Dermis blood vessel endothelial cell (primary cell): ENCODE data around the gene FGF8. TPM values are rescaled to one million over a fixed set of nuclear protein-coding genes. Genes with fewer than 3 reads are reported as not detected.

ENCODE experiments used
- DNase-seq: peaks from one replicate; pipeline ENCODE4 v3.0.0; 2010
- total RNA-seq: library from RNA; depleted of rRNA; stranded (reverse); fragments of >200 nt; gene quantifications from 2 replicates; pipeline ENCODE4 v1.2.3, GENCODE V29; 2014

The FGF8 gene
- total RNA-seq, 1 donor from 2014 or later = not detected

DNA sequence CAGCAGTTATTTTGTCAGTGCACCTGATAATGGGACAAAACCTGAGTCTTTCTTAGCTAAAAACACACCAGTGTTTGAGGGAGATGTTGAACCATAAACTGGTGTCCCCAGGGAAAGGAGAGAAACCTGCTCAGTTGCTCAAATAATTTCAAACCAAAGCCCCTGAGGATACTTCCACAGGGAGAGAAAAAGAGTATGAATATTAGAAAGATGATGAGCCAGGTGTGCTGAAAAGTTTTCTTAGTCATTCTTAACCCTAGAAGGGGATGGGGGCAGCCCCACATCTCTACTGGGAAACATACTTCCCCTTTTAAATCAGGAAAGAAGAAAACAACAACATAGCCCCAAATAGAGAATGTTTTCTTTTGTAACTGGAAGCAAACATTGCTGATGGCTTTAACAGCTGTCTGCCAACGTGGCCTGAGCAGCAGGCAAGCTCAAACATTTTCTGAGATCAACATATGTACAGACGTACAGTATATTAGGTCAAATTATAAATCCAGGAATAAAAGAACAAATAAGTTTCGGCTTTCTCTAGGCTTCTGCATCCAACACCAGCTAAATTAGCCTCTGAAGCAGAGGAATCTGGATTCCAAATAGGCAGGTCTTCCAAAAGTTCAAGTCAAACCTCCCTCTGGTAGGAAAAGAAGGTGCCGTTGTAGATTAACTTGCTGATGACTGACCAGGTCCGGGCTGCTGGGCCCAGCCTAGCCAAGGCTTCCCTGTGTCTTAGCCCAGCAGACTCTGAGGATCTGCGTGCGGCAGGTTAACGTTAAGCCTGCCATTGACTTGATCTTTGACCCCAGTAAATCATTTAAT, 50.4 kb downstream of the FGF8 start:
- no peak for DNase-seq

DNA sequence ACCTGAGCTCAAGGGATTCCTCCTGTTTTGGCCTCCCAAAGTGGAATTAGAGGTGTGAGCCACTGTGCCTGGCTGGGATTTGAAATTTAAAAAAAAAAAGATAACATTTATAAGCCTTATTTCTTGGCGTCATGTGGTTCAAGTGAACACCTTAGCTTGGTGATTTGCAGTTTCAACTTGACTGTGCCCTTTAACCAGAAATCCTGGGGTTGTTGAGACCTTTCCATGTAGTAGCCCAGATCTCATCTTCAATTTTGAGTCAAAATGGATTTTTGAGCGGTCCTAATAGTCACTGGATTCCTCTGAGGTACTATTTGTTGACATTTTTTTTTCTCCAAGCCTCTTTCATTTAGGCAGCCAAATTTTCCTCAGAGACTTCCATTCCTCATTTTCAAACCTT, 51.5 kb downstream of the FGF8 start:
- no peak for DNase-seq

GRCh38 chr10:101723176-101723575, 52.7 kb downstream of the FGF8 start:
- no peak for DNase-seq

DNA sequence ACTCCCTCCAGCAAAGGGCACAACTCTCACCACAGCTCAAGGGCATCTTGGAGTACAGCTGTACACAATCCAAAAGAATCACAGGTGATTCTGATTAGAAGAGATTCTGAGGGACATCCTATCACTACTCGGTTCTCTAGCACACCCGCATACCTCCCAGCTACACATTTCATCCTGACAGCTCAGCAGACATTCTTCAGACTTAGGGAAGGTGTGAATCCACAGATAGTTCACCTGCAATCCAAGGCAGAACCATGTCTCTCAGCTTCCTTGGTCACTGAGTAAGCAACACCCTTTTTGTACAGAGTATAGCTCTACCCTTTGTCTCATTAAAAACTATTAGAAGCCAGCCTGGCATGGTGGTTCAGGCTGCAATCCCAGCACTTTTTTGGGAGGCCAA, 54.1 kb downstream of the FGF8 start:
- DNase-seq = no peak

DNA sequence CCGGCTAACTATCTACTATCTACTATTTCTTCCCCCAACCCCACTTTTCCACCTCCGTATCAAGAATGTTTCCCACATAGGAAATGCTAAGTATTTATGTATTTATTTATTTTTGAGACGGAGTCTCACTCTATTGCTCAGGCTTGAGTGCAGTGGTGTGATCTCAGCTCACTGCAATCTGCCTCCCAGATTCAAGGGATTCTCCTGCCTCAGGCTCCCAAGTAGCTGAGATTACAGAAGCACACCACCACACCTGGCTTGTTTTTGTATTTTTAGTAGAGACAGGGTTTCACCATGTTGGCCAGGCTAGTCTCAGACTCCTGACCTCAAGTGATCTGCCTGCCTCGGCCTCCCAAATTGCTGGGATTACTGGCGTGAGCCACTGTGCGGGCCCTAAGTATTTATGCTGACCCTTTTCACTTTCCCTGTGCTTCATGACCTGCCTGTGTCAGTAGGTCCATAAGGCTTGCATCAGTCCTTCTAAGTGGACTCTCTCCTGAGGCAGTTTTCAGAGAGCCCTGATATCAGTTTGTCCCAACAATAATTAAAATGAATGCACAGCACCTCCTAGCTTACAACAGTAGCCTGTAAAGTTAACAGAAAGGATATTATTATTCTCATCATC, 55.2 kb downstream of the FGF8 start:
- DNase-seq = no peak

Other genes starting within 250 kb of the FGF8 start
- 11.7 and 16.3 TPM in 2 replicates for gene POLL, start 187.9 kb downstream of the FGF8 start, total RNA-seq
- gene DPCD, start 187.8 kb downstream of the FGF8 start, total RNA-seq = 22.4 and 28.1 TPM in 2 replicates
- gene FBXW4, start 80.9 kb downstream of the FGF8 start, total RNA-seq = 20.7 and 37.1 TPM in 2 replicates
- gene NPM3, start 7.3 kb upstream of the FGF8 start, total RNA-seq = 92.8 and 96.7 TPM in 2 replicates
- gene OGA, start 42.3 kb upstream of the FGF8 start, total RNA-seq = 96.1 and 99.1 TPM in 2 replicates
- gene KCNIP2, start 67.7 kb upstream of the FGF8 start, total RNA-seq = 0.85 TPM in 1 of 2 replicates, not detected in the other